HG02938 (cell line): Measurements from ENCODE around the gene B3GALT6.
A peak's percentile ranks its signal among the peaks of the same experiment; 100 is the strongest.

Source experiments
- ATAC-seq: cut with Tn5 transposase; IDR thresholded peaks from one replicate; pipeline ENCODE4 v1.9.1; 2021; ENCODE audit warnings: mild to moderate bottlenecking, moderate library complexity; ENCODE audit not compliant: unreplicated experiment

The B3GALT6 gene

DNA sequence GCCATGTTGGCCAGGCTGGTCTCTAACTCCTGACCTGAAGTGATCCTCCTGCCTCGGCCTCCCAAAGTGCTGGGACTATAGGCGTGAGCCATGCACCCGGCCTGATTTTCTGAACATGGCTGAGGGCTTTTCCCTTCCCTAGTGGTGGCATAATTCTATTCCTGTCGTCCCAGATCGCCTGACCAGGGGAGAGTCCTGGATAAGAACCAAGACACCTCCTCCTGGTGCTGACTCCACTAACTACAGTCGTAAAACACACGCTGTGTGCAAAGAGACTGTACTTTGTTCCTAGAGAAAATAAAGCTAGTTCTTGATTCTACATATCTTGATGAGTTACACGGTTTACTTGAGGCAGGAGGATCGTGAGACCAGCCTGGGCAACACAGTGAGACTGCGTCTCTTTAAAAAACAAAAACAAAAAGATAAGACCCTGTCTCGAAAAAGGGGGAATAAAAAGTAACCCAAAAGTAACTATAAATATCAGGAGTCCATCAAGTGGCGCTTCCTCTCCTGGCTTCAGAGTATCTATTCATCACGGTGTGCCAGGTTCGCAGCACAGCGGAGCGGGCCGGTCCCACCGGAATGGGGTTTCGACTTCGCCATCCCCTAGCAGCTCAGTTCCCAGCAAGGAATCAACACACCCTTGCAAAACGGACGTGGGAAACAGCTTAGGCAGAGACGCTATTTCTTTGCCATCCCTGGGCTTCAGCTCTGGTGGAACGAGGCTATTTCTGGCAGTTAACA lies 1.2 kb upstream of the B3GALT6 start:
- no peak for ATAC-seq

GRCh38 chr1:1231400-1232207 lies 433 bp upstream of the B3GALT6 start, which contains the start of gene SDF4:
Gene SDF4 (minus strand): TSS chr1:1232001. CDS start chr1:1228772, 3,229 bp downstream.
- peak; percentile 85 for ATAC-seq

DNA sequence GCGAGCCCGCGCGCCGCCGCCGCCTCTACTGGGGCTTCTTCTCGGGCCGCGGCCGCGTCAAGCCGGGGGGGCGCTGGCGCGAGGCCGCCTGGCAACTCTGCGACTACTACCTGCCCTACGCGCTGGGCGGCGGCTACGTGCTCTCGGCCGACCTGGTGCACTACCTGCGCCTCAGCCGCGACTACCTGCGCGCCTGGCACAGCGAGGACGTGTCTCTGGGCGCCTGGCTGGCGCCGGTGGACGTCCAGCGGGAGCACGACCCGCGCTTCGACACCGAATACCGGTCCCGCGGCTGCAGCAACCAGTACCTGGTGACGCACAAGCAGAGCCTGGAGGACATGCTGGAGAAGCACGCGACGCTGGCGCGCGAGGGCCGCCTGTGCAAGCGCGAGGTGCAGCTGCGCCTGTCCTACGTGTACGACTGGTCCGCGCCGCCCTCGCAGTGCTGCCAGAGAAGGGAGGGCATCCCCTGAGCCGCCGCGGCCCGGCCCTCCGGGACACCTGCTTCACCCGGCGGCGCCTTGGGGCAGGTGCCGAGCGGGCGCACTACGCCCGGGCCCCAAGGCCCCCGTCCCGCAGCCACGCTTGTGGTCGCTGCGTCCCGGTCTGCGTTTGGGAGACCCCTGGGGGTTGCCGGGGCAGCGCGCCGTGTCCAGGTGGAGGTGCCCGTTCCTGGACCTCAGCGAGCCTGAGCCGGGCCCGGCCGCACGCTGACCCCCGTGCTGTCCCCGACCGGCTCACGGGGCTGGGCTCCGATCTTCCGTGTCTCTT lies 944 bp downstream of the B3GALT6 start:
- no peak for ATAC-seq

DNA sequence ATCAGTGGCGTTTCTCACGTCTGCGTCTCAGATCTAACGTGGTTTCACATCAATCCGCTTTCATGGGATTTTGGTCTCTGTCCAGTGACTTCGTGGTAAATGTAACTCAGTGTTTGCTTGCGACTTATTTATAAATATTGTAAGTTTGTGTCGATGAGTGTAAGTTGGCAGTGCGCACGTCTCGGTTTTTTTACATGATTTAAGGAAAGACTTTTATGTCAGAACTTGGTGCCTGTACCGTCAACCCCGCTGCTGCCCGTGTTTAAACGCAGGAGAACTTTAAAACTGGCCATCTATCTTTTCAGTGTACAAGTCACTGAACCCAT lies 1.5 kb downstream of the B3GALT6 start:
- ATAC-seq = no peak

DNA sequence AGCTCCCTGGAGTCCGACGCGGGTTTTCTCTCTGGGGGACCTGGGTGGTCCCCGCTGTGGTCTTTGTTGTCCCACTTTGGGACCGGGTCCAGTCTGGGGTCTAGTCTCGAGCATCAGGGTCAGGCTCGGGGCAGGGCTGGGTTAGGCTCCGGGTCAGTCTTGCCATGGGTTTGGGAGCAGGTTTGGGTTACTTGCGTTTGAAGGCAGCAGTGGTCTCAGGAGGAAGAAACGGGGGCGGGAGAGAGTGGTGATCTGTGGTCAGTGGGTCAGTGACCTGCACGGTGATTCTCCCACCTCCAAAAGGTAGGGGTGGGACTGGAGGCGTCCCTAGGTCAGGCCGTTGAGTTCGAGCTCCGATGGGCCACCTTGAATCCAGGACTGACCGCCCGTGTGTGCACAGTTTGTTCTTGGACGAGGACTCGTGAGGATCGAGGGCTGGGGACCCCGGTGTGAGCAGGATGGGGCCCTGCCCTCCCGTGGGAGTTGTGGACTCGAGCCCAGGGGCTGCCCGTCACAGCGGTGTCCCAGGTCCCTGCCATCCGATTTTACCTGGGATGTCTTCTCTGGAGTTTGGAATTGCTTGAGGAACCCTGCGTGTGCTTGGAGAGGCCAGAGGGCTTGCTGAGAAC lies 2.3 kb downstream of the B3GALT6 start:
- ATAC-seq = no peak

DNA sequence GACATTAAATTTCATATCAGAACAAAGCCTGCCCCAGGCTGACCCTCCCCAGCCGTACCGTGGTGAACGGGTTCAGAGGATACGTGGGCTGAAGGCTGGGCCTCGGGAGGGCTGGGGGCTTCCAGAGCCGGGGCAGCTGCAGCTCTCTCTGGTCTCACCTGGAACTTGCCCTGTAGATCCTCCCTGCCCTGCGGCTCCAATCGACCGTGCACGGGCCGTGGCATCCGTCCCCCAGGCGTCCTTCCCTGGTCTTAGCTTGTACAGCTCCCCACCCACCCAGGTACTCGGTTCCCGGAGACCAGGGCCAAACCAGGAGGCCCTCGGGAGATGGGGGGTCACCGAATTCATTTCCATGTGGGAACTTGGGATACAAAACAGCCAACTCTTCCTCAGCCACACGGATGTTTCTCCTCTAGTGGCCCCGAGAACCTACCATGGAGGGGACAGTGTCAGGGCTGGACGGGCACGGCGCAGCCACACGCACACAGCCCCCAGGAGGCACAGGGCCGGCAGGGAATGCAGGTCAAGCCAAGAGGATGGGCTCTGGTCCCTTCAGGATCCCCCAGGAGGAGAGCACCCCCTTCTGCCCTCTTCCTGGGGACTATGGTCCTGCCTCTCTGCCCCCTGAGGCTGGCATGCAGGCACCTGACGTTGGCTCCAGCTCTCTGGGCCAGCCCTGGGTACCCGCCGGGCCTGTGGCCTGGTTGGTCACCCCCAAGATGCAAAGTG lies 3.1 kb downstream of the B3GALT6 start:
- ATAC-seq = no peak

DNA sequence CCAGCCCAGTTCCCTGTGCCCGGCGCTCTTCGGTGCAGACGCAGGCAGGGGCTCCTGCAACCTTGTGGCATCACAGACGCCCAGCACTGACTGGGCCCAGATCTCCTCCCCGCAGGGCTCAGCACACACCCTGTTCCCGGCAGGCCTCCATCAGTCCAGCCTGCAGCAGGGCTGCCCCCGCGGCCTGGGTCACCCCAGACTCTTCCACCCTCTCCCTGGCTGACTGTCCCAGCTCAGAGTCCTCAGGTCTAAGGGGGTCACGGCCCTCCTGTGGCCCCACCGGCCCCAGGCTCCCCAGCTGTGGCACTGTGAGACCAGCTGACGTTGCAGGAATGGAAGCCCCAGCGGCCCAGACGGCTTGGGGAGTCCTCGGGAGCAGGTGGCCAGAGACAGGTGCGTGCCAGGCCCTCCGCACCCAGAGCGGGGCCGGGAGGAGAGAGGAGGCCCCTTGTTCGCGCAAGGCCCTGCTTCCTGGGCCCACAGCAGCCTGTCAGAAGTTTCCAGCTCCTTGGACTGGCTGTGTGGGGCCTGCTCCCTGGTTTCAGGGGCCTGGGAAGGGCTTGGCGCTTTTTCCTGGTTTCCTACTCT lies 4.2 kb downstream of the B3GALT6 start:
- ATAC-seq = no peak

DNA sequence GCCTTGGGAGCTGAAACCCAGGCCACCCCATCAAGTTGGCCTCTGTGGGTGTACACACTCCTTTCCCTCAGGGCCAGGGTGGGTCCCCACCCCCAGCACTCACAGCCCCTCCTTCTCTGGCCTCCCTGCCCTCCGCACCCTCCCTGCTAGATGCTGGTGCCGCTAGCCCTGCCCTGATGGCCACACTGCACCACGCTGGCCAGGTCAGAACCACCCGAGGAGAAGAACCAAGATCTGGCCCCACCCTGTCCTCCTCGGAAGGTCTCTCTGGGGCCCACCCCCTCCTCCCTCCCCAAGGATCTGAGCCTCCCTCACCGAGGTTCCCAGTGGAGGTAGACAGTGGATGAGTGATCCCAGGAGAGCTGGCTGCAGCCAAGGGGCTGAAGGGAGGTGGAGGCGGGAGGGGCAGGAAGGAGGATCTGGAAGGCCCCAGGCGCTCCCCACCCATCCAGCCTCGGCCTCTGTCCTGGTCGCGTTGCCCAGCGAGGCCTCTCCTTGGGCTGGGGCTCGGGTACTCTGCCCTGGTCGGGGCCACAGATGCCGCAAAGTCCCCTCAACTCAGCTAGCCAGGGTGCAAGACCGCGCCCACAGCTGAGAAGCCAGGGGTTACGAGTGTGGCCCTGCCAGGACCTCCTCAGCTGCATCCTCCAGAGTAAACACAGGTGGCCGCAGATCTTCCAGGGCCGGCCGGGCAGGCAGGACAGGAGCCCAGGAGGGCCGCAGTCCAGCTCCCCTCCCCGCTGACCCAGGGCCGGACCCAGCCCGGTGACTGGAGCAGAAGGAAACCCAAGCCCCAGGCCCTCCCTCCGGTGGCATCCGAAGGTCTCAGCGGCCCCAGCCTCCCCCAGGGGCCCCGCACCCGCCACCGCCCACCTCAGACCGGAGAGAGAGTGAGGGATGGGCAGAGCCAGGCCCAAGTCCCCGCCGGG lies 5.2 kb downstream of the B3GALT6 start:
- no peak for ATAC-seq

DNA sequence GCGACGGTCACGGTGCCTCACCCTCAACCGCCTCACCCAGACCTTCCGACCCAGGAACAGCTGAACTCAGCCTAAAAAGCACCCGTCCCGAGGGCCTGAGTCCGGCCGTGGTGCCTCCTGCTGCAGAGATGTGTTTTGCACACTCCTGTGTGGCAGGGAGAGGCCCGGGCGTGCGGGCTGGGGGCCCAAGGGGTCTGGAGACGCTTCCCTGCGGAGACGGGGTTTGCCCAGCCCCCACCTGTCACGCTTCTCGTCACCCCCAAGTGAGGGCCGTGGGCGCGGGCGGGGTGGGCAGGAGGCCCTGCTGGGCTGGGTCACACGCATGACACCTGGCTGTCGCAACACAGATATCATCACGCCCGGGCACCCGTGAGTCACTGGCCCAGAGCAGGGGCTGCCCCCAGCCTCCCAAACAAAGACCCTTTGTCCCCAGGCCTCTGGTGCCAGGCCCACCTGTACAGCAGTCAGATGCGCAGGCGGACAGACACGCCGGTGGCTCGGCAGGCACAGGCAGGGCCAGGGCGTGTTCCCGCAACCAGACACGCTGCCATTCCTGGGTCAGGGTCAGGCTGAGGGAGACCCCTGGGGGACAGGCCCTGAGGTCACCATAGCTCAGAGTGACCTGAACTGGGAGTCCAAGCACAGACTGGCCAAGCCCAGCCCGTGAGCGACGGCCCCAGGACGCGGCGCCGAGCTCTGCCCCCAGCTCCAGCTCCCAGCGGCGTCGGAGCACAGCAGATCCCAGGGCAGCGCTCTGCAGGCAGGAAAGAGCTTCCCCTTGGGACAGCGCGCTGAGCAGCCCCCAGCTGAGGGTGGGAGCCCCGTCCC lies 6.1 kb downstream of the B3GALT6 start:
- ATAC-seq = no peak

GRCh38 chr1:1238702-1239178 lies 6.7 kb downstream of the B3GALT6 start:
- no peak for ATAC-seq

- no peak for ATAC-seq
These were observed 7.2 kb downstream of the B3GALT6 start for GRCh38 chr1:1239227-1239613.

- ATAC-seq = no peak
These were observed 7.7 kb downstream of the B3GALT6 start for GRCh38 chr1:1239614-1240347.

DNA sequence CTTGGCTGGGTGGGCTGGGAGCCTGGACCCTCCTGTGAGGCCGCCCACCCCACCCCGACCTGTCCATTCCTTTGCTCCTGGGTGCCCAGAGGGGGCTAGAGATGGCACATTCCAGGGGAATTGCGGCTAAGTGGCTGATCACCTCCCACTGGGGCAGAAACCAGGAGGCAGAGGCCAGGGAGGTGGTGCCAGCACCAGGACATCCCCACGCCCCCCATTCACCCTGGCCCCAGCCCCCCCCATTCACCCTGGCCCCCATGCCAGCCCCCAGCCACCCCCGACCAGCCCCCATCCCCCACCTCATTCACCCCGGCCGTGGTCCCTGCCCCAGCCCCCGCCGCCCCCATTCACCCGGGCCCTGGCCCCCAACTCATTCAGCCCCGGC lies 8.3 kb downstream of the B3GALT6 start:
- no peak for ATAC-seq

DNA sequence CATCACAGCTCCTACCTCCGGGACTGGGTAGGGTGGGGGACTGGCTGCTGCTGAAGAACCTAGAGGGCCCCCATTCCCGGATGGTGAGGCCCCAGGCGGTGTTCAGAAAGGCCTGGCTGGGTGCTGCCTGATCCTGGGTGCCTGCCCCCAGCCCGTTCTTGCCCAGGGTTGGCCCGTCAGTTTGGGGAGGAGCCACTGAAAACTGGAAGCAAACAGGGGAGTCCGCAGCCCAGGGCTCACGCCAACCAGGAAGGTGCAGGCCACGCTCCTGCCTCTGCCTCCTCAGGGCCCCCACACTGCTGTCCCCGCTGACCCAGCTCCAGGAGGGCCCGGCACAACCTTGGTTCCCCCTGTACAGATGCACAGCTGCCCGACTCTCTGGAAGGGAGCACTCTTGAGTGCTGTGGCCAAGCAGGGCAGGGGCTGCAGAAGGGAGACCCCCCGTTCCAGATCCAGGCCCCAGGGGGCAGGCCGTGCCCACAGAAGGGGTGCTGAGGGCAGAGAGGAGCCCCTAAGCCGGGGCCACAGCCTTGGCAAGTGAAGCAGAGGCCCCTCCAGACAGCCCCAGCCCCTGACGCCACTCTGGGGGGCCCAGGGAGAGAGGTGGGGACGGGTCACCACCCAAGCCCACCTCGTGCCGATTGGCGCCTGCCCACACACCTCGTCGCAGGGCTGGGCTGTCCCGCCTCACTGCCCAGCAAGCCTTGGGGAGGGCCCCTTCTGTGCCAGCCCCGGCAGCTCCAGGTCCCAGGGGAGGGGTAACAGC lies 9.0 kb downstream of the B3GALT6 start:
- no peak for ATAC-seq

GRCh38 chr1:1241588-1242219 lies 9.7 kb downstream of the B3GALT6 start:
- no peak for ATAC-seq
